Measurements from ENCODE around the gene OCEL1.

Gene OCEL1

GRCh38 chr19:17227798-17228367 is 1.9 kb downstream of the OCEL1 start:
- no peak for TF ChIP-seq EZH2phosphoT487 (IDR thresholded peaks at IDR 0.05; ENCODE audit: low read length)
- TF ChIP-seq CTCF (IDR thresholded peaks at IDR 0.05; ENCODE audit: low read length): no peak
- TF ChIP-seq EZH2 (optimal IDR thresholded peaks at IDR 0.05; ENCODE audit: low read depth, low read length): no peak

GRCh38 chr19:17229890-17230289 is 3.9 kb downstream of the OCEL1 start:
- H3K36me3 ChIP-seq (replicated peaks; ENCODE audit: insufficient read depth, low read length): no peaks in the 10 kb centered on the region
- H3K27me3 ChIP-seq (replicated peaks; ENCODE audit: insufficient read depth, low read length): no peaks in the 10 kb centered on the region
- no peaks in the 10 kb centered on the region for H3F3A ChIP-seq (ENCODE audit: insufficient read depth, low read length)
- H3K27ac ChIP-seq (ENCODE audit: low read length): no peak overlapping the region
- no peak overlapping the region for H2AFZ ChIP-seq (ENCODE audit: low read length)
- H3K9me2 ChIP-seq (replicated peaks; ENCODE audit: insufficient read depth, low read length): no peaks in the 10 kb centered on the region
- no peak overlapping the region for H3K4me2 ChIP-seq (ENCODE audit: low read depth, low read length)
- TF ChIP-seq EZH2phosphoT487 (IDR thresholded peaks at IDR 0.05; ENCODE audit: low read length) (no peak), EZH2 (optimal IDR thresholded peaks at IDR 0.05; ENCODE audit: low read depth, low read length) (no peak), CTCF (IDR thresholded peaks at IDR 0.05; ENCODE audit: low read length) (no peak)
- H3K4me3 ChIP-seq (ENCODE audit: low read length): no peak overlapping the region
- peaks cover 4% of the 10 kb centered on the region; the same call in 1 of the 2 replicates for H3K79me2 ChIP-seq (ENCODE audit: low read length)
- DNase-seq: no peak
- peaks cover 8% of the 10 kb centered on the region; the same call in 1 of the 2 replicates for H3K4me1 ChIP-seq (ENCODE audit: low read length)
- H4K20me1 ChIP-seq (ENCODE audit: insufficient read depth, low read length): no peaks in the 10 kb centered on the region
- H3K9me3 ChIP-seq (replicated peaks; ENCODE audit: insufficient read depth, low read length): no peaks in the 10 kb centered on the region
- no peak overlapping the region for H3K9ac ChIP-seq (ENCODE audit: low read length)

More at GRCh38 chr19:17227798-17228367, 1.9 kb downstream of the OCEL1 start:
- Histone ChIP-seq H3K4me2 (ENCODE audit: low read depth, low read length) (no peak overlapping the region), H4K20me1 (ENCODE audit: insufficient read depth, low read length) (no peaks in the 10 kb centered on the region), H3K9me2 (replicated peaks; ENCODE audit: insufficient read depth, low read length) (no peaks in the 10 kb centered on the region), H3K4me3 (ENCODE audit: low read length) (no peak overlapping the region), H3K27ac (ENCODE audit: low read length) (no peak overlapping the region), H3K4me1 (ENCODE audit: low read length) (peaks cover 4% of the 10 kb centered on the region; the same call in 1 of the 2 replicates), H2AFZ (ENCODE audit: low read length) (no peak overlapping the region), H3K9ac (ENCODE audit: low read length) (no peak overlapping the region), H3K9me3 (replicated peaks; ENCODE audit: insufficient read depth, low read length) (no peaks in the 10 kb centered on the region), H3K36me3 (replicated peaks; ENCODE audit: insufficient read depth, low read length) (no peaks in the 10 kb centered on the region), H3K27me3 (replicated peaks; ENCODE audit: insufficient read depth, low read length) (no peaks in the 10 kb centered on the region; the same call in 1 of the 2 replicates), H3K79me2 (ENCODE audit: low read length) (no peaks in the 10 kb centered on the region), H3F3A (ENCODE audit: insufficient read depth, low read length) (no peaks in the 10 kb centered on the region)
- DNase-seq: no peak

GRCh38 chr19:17232258-17232657 is 6.2 kb downstream of the OCEL1 start:
- Histone ChIP-seq H3K4me2 (ENCODE audit: low read depth, low read length) (no peak overlapping the region), H3K27me3 (replicated peaks; ENCODE audit: insufficient read depth, low read length) (no peaks in the 10 kb centered on the region), H3K36me3 (replicated peaks; ENCODE audit: insufficient read depth, low read length) (no peaks in the 10 kb centered on the region), H3K79me2 (ENCODE audit: low read length) (peaks cover 4% of the 10 kb centered on the region; the same call in 1 of the 2 replicates), H3K4me1 (ENCODE audit: low read length) (0 out of 2 replicates have a peak, but pooled peaks cover 4% of the 10 kb centered on the region), H3K9ac (ENCODE audit: low read length) (no peak overlapping the region), H4K20me1 (ENCODE audit: insufficient read depth, low read length) (no peaks in the 10 kb centered on the region), H3F3A (ENCODE audit: insufficient read depth, low read length) (no peaks in the 10 kb centered on the region), H3K9me2 (replicated peaks; ENCODE audit: insufficient read depth, low read length) (no peaks in the 10 kb centered on the region), H3K9me3 (replicated peaks; ENCODE audit: insufficient read depth, low read length) (no peaks in the 10 kb centered on the region), H3K4me3 (ENCODE audit: low read length) (no peak overlapping the region), H2AFZ (ENCODE audit: low read length) (no peak overlapping the region), H3K27ac (ENCODE audit: low read length) (no peak overlapping the region)
- TF ChIP-seq EZH2phosphoT487 (IDR thresholded peaks at IDR 0.05; ENCODE audit: low read length) (no peak), CTCF (IDR thresholded peaks at IDR 0.05; ENCODE audit: low read length) (no peak), EZH2 (optimal IDR thresholded peaks at IDR 0.05; ENCODE audit: low read depth, low read length) (no peak)
- no peak for DNase-seq

All from MM.1S (cell line).